Esophagus muscularis mucosa (tissue), 4 donors: ENCODE measurements around the gene TAOK1. TPM values are rescaled to one million over a fixed set of nuclear protein-coding genes. Genes with fewer than 3 reads are reported as not detected.
"Not testable (repeated sequence)": the region's sequence is repeated elsewhere in the genome, so short reads cannot be mapped to it uniquely, and the experiment has no call there.

ENCODE experiments used
- DNase-seq: peaks from one replicate; pipeline ENCODE4 v3.0.0-alpha.2; 2017; ENCODE audit errors: extremely low spot score
- H3K27ac ChIP-seq, 4 donors: fragments of 200-600 bp; sonication (generic); replicated peaks in 1 of 4; 1 replicate in 3 of 4; 2 replicates in 1 of 4; pipeline ENCODE4 v1.5.1; 2016 to 2019; ENCODE audit warnings: mild to moderate bottlenecking in 1 of 4
- H3K27me3 ChIP-seq, 4 donors: fragments of 200-600 bp; sonication (generic); one replicate each; pipeline versions ENCODE4 v1.5.1 to v1.6.0; 2016 to 2019
- H3K36me3 ChIP-seq, 4 donors: fragments of 200-600 bp; sonication (generic); one replicate each; pipeline ENCODE4 v1.5.1; 2016 to 2019
- H3K4me1 ChIP-seq, 4 donors: fragments of 200-600 bp; sonication (generic); one replicate each; pipeline ENCODE4 v1.5.1; 2016 to 2019
- H3K4me3 ChIP-seq, 4 donors: fragments of 200-600 bp; sonication (generic); 1 replicate in 2 of 4; 2 replicates in 2 of 4; pipeline ENCODE4 v1.5.1; 2016 to 2019; ENCODE audit warnings: mild to moderate bottlenecking in 4 of 4, moderate library complexity in 1 of 4
- H3K9me3 ChIP-seq, 4 donors: fragments of 200-600 bp; sonication (generic); 1 replicate in 3 of 4; 2 replicates in 1 of 4; pipeline ENCODE4 v1.5.1; 2016 to 2019
- CTCF ChIP-seq, 3 experiments: fragments of 200-600 bp in 2 of 3; fragments of 450-650 bp in 1 of 3; sonication (generic) in 2 of 3; IDR thresholded peaks; one replicate each; pipeline ENCODE4 v1.5.1; 2017 to 2019; ENCODE audit warnings: antibody characterized with exemption in 3 of 3, mild to moderate bottlenecking in 2 of 3, moderate library complexity in 1 of 3
- EP300 ChIP-seq: sonication (generic); formaldehyde crosslinking; IDR thresholded peaks from one replicate; pipeline ENCODE4 v1.6.1; 2017; ENCODE audit warnings: antibody characterized with exemption
- POLR2A ChIP-seq: fragments of 450-650 bp; IDR thresholded peaks from one replicate; pipeline ENCODE4 v1.6.1; 2017; ENCODE audit warnings: antibody characterized with exemption, moderate library complexity, mild to moderate bottlenecking, low read depth
- POLR2AphosphoS5 ChIP-seq, 2 donors: sonication (generic); formaldehyde crosslinking; IDR thresholded peaks; one replicate each; pipeline ENCODE4 v1.6.1; 2017; ENCODE audit warnings: antibody characterized with exemption in 2 of 2
- WGBS: methylation state at CpG from one replicate; pipeline ENCODE4 v1.1.5; 2018; 5-methylcytosine and 5-hydroxymethylcytosine counted together
- intact Hi-C: fragments of 100-400 bp; cut with DNase I; formaldehyde crosslinking; loops from one replicate; pipeline ENCODE4 v1.15.1; 2023
- total RNA-seq, 4 donors: library from RNA; depleted of rRNA; stranded (reverse); fragments of >200 nt; gene quantifications; one replicate each; pipeline versions ENCODE4 v1.1.0 to v1.2.1, GENCODE V29; 2016

Gene TAOK1
- total RNA-seq, 4 donors from 2014 or later, result 48.7 to 73.1 (median 58.9) TPM

GRCh38 chr17:29549177-29549923 lies 159.2 kb downstream of the TAOK1 start:
- Histone ChIP-seq H3K4me1 (peaks cover 9 to 24% (median 17%) of the 10 kb centered on the region in 4 donors), H3K9me3 (no peaks in the 10 kb centered on the region), H3K27ac (no peak overlapping the region), H3K27me3 (no peaks in the 10 kb centered on the region), H3K4me3 (no peak overlapping the region), H3K36me3 (peaks cover 0 to 5% (median 1%) of the 10 kb centered on the region in 4 donors)
- intact Hi-C loops, result no loop called here
- DNase-seq, result no peak
- 29% methylated on average over 5 of the region's 5 CpGs for WGBS
- TF ChIP-seq EP300 (no peak), POLR2AphosphoS5 (IDR thresholded peaks at IDR 0.05) (no peak), CTCF (IDR thresholded peaks at IDR 0.05) (no peak), POLR2A (no peak)

GRCh38 chr17:29555840-29556239 lies 165.7 kb downstream of the TAOK1 start:
- Histone ChIP-seq H3K36me3 (no peaks in the 10 kb centered on the region), H3K9me3 (no peaks in the 10 kb centered on the region), H3K27me3 (no peaks in the 10 kb centered on the region), H3K27ac (no peak overlapping the region), H3K4me1 (peaks cover 0 to 2% (median 0%) of the 10 kb centered on the region in 4 donors), H3K4me3 (no peak overlapping the region)
- intact Hi-C loops, result no loop called here
- 88% methylated on average over 2 of the region's 3 CpGs for WGBS
- TF ChIP-seq POLR2A, result no peak
- no peak for TF ChIP-seq EP300
- TF ChIP-seq CTCF (IDR thresholded peaks at IDR 0.05), result no peak
- TF ChIP-seq POLR2AphosphoS5 (IDR thresholded peaks at IDR 0.05), result no peak
- no peak for DNase-seq

GRCh38 chr17:29557085-29557738 lies 167.0 kb downstream of the TAOK1 start:
- H3K9me3 ChIP-seq, result no peaks in the 10 kb centered on the region
- no peak overlapping the region for H3K27ac ChIP-seq
- WGBS, result no CpG with 5 or more reads among the region's 1 CpG
- H3K36me3 ChIP-seq, result peaks cover 0 to 10% (median 4%) of the 10 kb centered on the region in 4 donors
- no peak for DNase-seq
- H3K27me3 ChIP-seq, result no peaks in the 10 kb centered on the region
- intact Hi-C loops, result no loop called here
- H3K4me1 ChIP-seq, result peaks cover 8 to 14% (median 9%) of the 10 kb centered on the region in 4 donors
- no peak overlapping the region for H3K4me3 ChIP-seq
- no peak for TF ChIP-seq POLR2AphosphoS5 (IDR thresholded peaks at IDR 0.05)
- TF ChIP-seq POLR2A, result no peak
- TF ChIP-seq CTCF (IDR thresholded peaks at IDR 0.05), result no peak

- no peak for DNase-seq
- H3K9me3 ChIP-seq, result no peaks in the 10 kb centered on the region
- H3K4me1 ChIP-seq, result peaks cover 8 to 14% (median 12%) of the 10 kb centered on the region in 4 donors
- TF ChIP-seq EP300 (no peak), POLR2A (no peak), POLR2AphosphoS5 (IDR thresholded peaks at IDR 0.05) (no peak), CTCF (IDR thresholded peaks at IDR 0.05) (no peak)
- no peak overlapping the region for H3K27ac ChIP-seq
- intact Hi-C loops, result no loop called here
- no peaks in the 10 kb centered on the region for H3K27me3 ChIP-seq
- peaks cover 4 to 15% (median 9%) of the 10 kb centered on the region in 4 donors for H3K36me3 ChIP-seq
- H3K4me3 ChIP-seq, result no peak overlapping the region
Measured at GRCh38 chr17:29557739-29558116, 167.6 kb downstream of the TAOK1 start.

GRCh38 chr17:29558139-29558538 lies 168.0 kb downstream of the TAOK1 start:
- DNase-seq, H3K27me3 ChIP-seq, H3K9me3 ChIP-seq, intact Hi-C loops, H3K27ac ChIP-seq, H3K4me3 ChIP-seq: not testable (repeated sequence)
- Histone ChIP-seq H3K4me1 (peaks cover 8 to 16% (median 12%) of the 10 kb centered on the region in 4 donors), H3K36me3 (peaks cover 4 to 18% (median 11%) of the 10 kb centered on the region in 4 donors)
- 90% methylated on average over 5 of the region's 5 CpGs for WGBS
